HEK293T (cell line): ENCODE measurements around the gene DOC2A.

Source experiments
- ARNT ChIP-seq: fragments of 450-650 bp; IDR thresholded peaks from 2 replicates; pipeline ENCODE4 v1.6.1; 2017; ENCODE audit warnings: mild to moderate bottlenecking
- ELF4 ChIP-seq: fragments of 450-650 bp; IDR thresholded peaks from 2 replicates; pipeline ENCODE4 v1.6.1; 2017; ENCODE audit warnings: antibody characterized with exemption
- FOXA1 ChIP-seq: fragments of 450-650 bp; IDR thresholded peaks from 2 replicates; pipeline ENCODE4 v1.6.1; 2016; ENCODE audit warnings: mild to moderate bottlenecking
- FOXM1 ChIP-seq: fragments of 450-650 bp; IDR thresholded peaks from 2 replicates; pipeline ENCODE4 v1.6.1; 2017; ENCODE audit warnings: mild to moderate bottlenecking, borderline replicate concordance
- NFRKB ChIP-seq: fragments of 450-650 bp; IDR thresholded peaks from 2 replicates; pipeline ENCODE4 v1.6.1; 2016; ENCODE audit warnings: mild to moderate bottlenecking, moderate library complexity
- SP1 ChIP-seq: fragments of 450-650 bp; IDR thresholded peaks from 2 replicates; pipeline ENCODE4 v1.6.1; 2017
- ZNF384 ChIP-seq: fragments of 450-650 bp; IDR thresholded peaks from 2 replicates; pipeline ENCODE4 v1.6.1; 2016

GRCh38 chr16:29982560-29983419 lies 28.0 kb downstream of the DOC2A start:
- no peak for TF ChIP-seq NFRKB
- no peak for TF ChIP-seq FOXM1
- no peak for TF ChIP-seq FOXA1
- TF ChIP-seq ELF4 = no peak
- TF ChIP-seq ARNT = no peak
- no peak for TF ChIP-seq SP1
- TF ChIP-seq ZNF384 = no peak
